Heart left ventricle (tissue), 16 donors: ENCODE data around the gene RNFT2. TPM values are rescaled to one million over a fixed set of nuclear protein-coding genes. Genes with fewer than 3 reads are reported as not detected.

Experiments used
- ATAC-seq, 4 donors: fragments of 200-7000 bp; cut with Tn5 transposase; one replicate each; pipeline ENCODE4 v1.9.1; 2020 to 2022; ENCODE audit warnings: moderate library complexity in 4 of 4, mild to moderate bottlenecking in 3 of 4, moderate number of reproducible peaks in 1 of 4
- DNase-seq, 5 donors: peaks; one replicate each; pipeline ENCODE4 v3.0.0-alpha.2; 2020
- H3K27ac ChIP-seq, 12 donors: fragments of 200-600 bp; sonication (generic) in 4 of 12; one replicate each; pipeline versions ENCODE4 v1.5.0 to v1.8.0; 2016 to 2022; ENCODE audit warnings: mild to moderate bottlenecking in 2 of 12
- H3K27me3 ChIP-seq, 9 donors: fragments of 200-600 bp; sonication (generic) in 2 of 9; one replicate each; pipeline versions ENCODE4 v1.5.1 to v1.8.0; 2016 to 2022; ENCODE audit warnings: mild to moderate bottlenecking in 3 of 9
- H3K36me3 ChIP-seq, 9 donors: fragments of 200-600 bp; sonication (generic) in 2 of 9; one replicate each; pipeline versions ENCODE4 v1.5.0 to v1.8.0; 2018 to 2022; ENCODE audit warnings: mild to moderate bottlenecking in 2 of 9
- H3K4me1 ChIP-seq, 12 donors: fragments of 200-600 bp; sonication (generic) in 4 of 12; one replicate each; pipeline versions ENCODE4 v1.5.0 to v1.8.0; 2016 to 2022; ENCODE audit warnings: mild to moderate bottlenecking in 3 of 12
- H3K4me3 ChIP-seq, 12 donors: fragments of 200-600 bp; sonication (generic) in 4 of 12; one replicate each; pipeline versions ENCODE4 v1.5.0 to v1.8.0; 2017 to 2022; ENCODE audit warnings: mild to moderate bottlenecking in 9 of 12, moderate library complexity in 4 of 12
- H3K9me3 ChIP-seq, 12 donors: fragments of 200-600 bp; sonication (generic) in 4 of 12; one replicate each; pipeline versions ENCODE4 v1.5.0 to v1.8.0; 2016 to 2022; ENCODE audit warnings: mild to moderate bottlenecking in 1 of 12
- CTCF ChIP-seq, 12 donors: fragments of 200-600 bp; sonication (generic) in 4 of 12; IDR thresholded peaks; one replicate each; pipeline versions ENCODE4 v1.5.0 to v1.8.0; 2018 to 2022; ENCODE audit warnings: antibody characterized with exemption in 12 of 12, mild to moderate bottlenecking in 5 of 12
- POLR2A ChIP-seq, 2 donors: fragments of 450-650 bp; IDR thresholded peaks; one replicate each; pipeline ENCODE4 v1.6.1; 2017; ENCODE audit warnings: antibody characterized with exemption in 2 of 2, mild to moderate bottlenecking in 2 of 2, moderate library complexity in 2 of 2
- WGBS, 4 donors: extraction: QIAGEN DNeasy Blood & Tissue Kit in 2 of 4; methylation state at CpG; one replicate each; pipeline versions ENCODE4 v1.1.5 to v1.1.7; 2013 to 2018; 5-methylcytosine and 5-hydroxymethylcytosine counted together
- intact Hi-C, 10 donors: fragments of 100-400 bp; cut with DNase I; formaldehyde crosslinking; loops; one replicate each; pipeline versions ENCODE4 v1.11.1 to v1.14.2; 2022
- polyA plus RNA-seq, 2 donors: library from polyadenylated mRNA; stranded (reverse); fragments of 200-250 nt; gene quantifications; one replicate each; pipeline ENCODE4 v1.2.3, GENCODE V29; 2013
- total RNA-seq, 9 donors: library from RNA; depleted of rRNA in 2 of 9; stranded (reverse); fragments of >200 nt in 2 of 9; fragmentation: NEBNext Ultra II Directional in 3 of 9; extraction: Animal tissue kit (Norgen Biotek cat#: 25700) in 3 of 9; gene quantifications; one replicate each; pipeline versions ENCODE4 v1.1.0 to v1.2.4, GENCODE V29; 2016 to 2023
- donor health status: ischemic (EF 13 %, LVEDD 7.1; RV severe dilation, severe dysfunction).
- donor health status: healthy with polysubstance abuse.
- donor health status: DM: no; HTN: yes; CAD: no.
- donor health status: DM: no; HTN: no; CAD: no.
- donor health status: ischemic (EF 25% LVEDD 6.9; RV normal size, moderate dysfunction).
- donor health status: ischemic (EF 25% LVEDD 5.7; RV mildly dilated, moderate dysfunction).
- donor health status: healthy.
- donor health status: DM: yes; HTN: yes; CAD: no.
- donor health status: ischemic (EF 35%, LVEDD 5.7; RV mildly dilated, moderate dysfunction).
- donor health status: nonischemic (EF 11% LVEDD 7.7; RV severe dilation, severe dysfunction).
- donor health status: DM: yes; HTN: yes; CAD: no.
- donor health status: PGD.
- donor health status: ischemic (EF 29% LVEDD 5.4; RV normal size, mild dysfunction).
- donor health status: nonischemic (EF 23%, LVEDD 6.1; RV moderate dilation, normal function).

The RNFT2 gene
- total and polyA plus RNA-seq, 11 donors: 0.58 to 2.4 (median 1.6) TPM

GRCh38 chr12:116849216-116849615 is 111.1 kb downstream of the RNFT2 start:
- Histone ChIP-seq H3K27ac (no peak overlapping the region), H3K4me3 (no peak overlapping the region), H3K36me3 (no peaks in the 10 kb centered on the region), H3K9me3 (no peaks in the 10 kb centered on the region), H3K27me3 (peaks cover 0 to 7% (median 0%) of the 10 kb centered on the region in 9 donors), H3K4me1 (no peaks in the 10 kb centered on the region)
- TF ChIP-seq POLR2A (IDR thresholded peaks at IDR 0.05) (no peak), CTCF (IDR thresholded peaks at IDR 0.05) (no peak)
- 93 to 94% (median 93%) methylated on average over 22 to 23 of the region's 23 CpGs for WGBS, 4 donors
- DNase-seq (no peak), ATAC-seq (no peak)
- intact Hi-C loops: no loop called here

- no peaks in the 10 kb centered on the region for H3K4me1 ChIP-seq
- DNase-seq (no peak), ATAC-seq (no peak)
- no peak overlapping the region for H3K27ac ChIP-seq
- no peaks in the 10 kb centered on the region for H3K9me3 ChIP-seq
- intact Hi-C loops: no loop called here
- H3K36me3 ChIP-seq: no peaks in the 10 kb centered on the region
- peaks cover 0 to 17% (median 0%) of the 10 kb centered on the region in 9 donors for H3K27me3 ChIP-seq
- TF ChIP-seq POLR2A (IDR thresholded peaks at IDR 0.05) (no peak), CTCF (IDR thresholded peaks at IDR 0.05) (no peak)
- WGBS, 4 donors: 85 to 98% (median 89%) methylated on average over 3 to 6 of the region's 6 CpGs
- H3K4me3 ChIP-seq: no peak overlapping the region
Observed at GRCh38 chr12:116852303-116852702, 114.2 kb downstream of the RNFT2 start.

- Histone ChIP-seq H3K27ac (no peak overlapping the region), H3K36me3 (no peaks in the 10 kb centered on the region), H3K4me3 (no peak overlapping the region), H3K9me3 (no peaks in the 10 kb centered on the region), H3K27me3 (peaks cover 0 to 17% (median 0%) of the 10 kb centered on the region in 9 donors), H3K4me1 (no peaks in the 10 kb centered on the region)
- DNase-seq: no peak
- TF ChIP-seq POLR2A (IDR thresholded peaks at IDR 0.05) (no peak), CTCF (IDR thresholded peaks at IDR 0.05) (no peak)
- intact Hi-C loops: no loop called here
- no peak for ATAC-seq
- 68 to 79% (median 77%) methylated on average over 5 of the region's 5 CpGs for WGBS, 4 donors
Observed at GRCh38 chr12:116853507-116853906, 115.4 kb downstream of the RNFT2 start.

- DNase-seq (no peak), ATAC-seq (no peak)
- Histone ChIP-seq H3K36me3 (no peaks in the 10 kb centered on the region), H3K27ac (no peak overlapping the region), H3K9me3 (no peaks in the 10 kb centered on the region), H3K4me1 (peaks cover 0 to 12% (median 4%) of the 10 kb centered on the region in 12 donors), H3K4me3 (no peak overlapping the region), H3K27me3 (peaks cover 0 to 17% (median 0%) of the 10 kb centered on the region in 9 donors)
- TF ChIP-seq POLR2A (IDR thresholded peaks at IDR 0.05) (no peak), CTCF (IDR thresholded peaks at IDR 0.05) (no peak)
- intact Hi-C loops: no loop called here
- WGBS, 4 donors: 87 to 89% (median 88%) methylated on average over 16 of the region's 16 CpGs
Observed at GRCh38 chr12:116855744-116856470, 117.8 kb downstream of the RNFT2 start.
